Pancreas (tissue), 10 donors: ENCODE data around the gene SSR1. TPM values are rescaled to one million over a fixed set of nuclear protein-coding genes. Genes with fewer than 3 reads are reported as not detected.

Source experiments
- ATAC-seq, 4 donors: fragments of 200-7000 bp; cut with Tn5 transposase; one replicate each; pipeline versions ENCODE4 v1.8.0 to v1.9.1; 2020; ENCODE audit warnings: mild to moderate bottlenecking in 4 of 4, moderate library complexity in 4 of 4
- DNase-seq, 6 donors: peaks; one replicate each; pipeline ENCODE4 v3.0.0-alpha.2; 2020
- FAIRE-seq: peaks from 2 replicates; lab custom pipeline; 2012; peaks lifted over from hg19 to GRCh38; lab: Jason Lieb, UNC
- H3K27ac ChIP-seq, 4 donors: fragments of 200-600 bp; sonication (generic); 1 replicate in 3 of 4; 2 replicates in 1 of 4; pipeline versions ENCODE4 v1.5.0 to v1.8.0; 2020
- H3K27me3 ChIP-seq, 4 donors: fragments of 200-600 bp; one replicate each; pipeline ENCODE4 v1.8.0; 2021
- H3K36me3 ChIP-seq, 3 donors: fragments of 200-600 bp; sonication (generic) in 1 of 3; one replicate each; pipeline versions ENCODE4 v1.5.0 to v1.8.0; 2020 to 2021
- H3K4me1 ChIP-seq, 3 donors: fragments of 200-600 bp; one replicate each; pipeline ENCODE4 v1.8.0; 2021
- H3K4me3 ChIP-seq, 4 donors: fragments of 200-600 bp; sonication (generic) in 2 of 4; one replicate each; pipeline versions ENCODE4 v1.5.0 to v1.8.0; 2020 to 2021
- H3K9me3 ChIP-seq, 4 donors: fragments of 200-600 bp; one replicate each; pipeline ENCODE4 v1.8.0; 2021
- CTCF ChIP-seq, 4 donors: fragments of 200-600 bp; sonication (generic) in 3 of 4; IDR thresholded peaks; one replicate each; pipeline versions ENCODE4 v1.5.0 to v1.8.0; 2021; ENCODE audit warnings: antibody characterized with exemption in 4 of 4
- WGBS, 2 donors: extraction: QIAGEN DNeasy Blood & Tissue Kit; methylation state at CpG; one replicate each; pipeline ENCODE4 v1.1.7; 2013; 5-methylcytosine and 5-hydroxymethylcytosine counted together
- intact Hi-C, 3 donors: fragments of 100-400 bp; cut with DNase I; formaldehyde crosslinking; loops; one replicate each; pipeline versions ENCODE4 v1.11.1 to v1.14.2; 2022
- polyA plus RNA-seq, 2 donors: library from polyadenylated mRNA; stranded (reverse); fragments of 200-250 nt; gene quantifications; one replicate each; pipeline ENCODE4 v1.2.3, GENCODE V29; 2013
- total RNA-seq, 6 donors: library from RNA; stranded (reverse); fragmentation: NEBNext Ultra II Directional in 4 of 6; extraction: Animal tissue kit (Norgen Biotek cat#: 25700) in 4 of 6; gene quantifications; one replicate each; pipeline versions ENCODE4 v1.2.1 to v1.2.4, GENCODE V29; 2021 to 2023
- donor health status: healthy with polysubstance abuse.
- donor health status: DM: no; HTN: no; CAD: no; lungs with moderate emphysema.
- donor health status: DM: no; HTN: no; CAD: no.
- donor health status: control.
- donor health status: control.
- donor health status: Bipolar disorder and iron deficiency.
- donor health status: DM: yes; HTN: yes; CAD: no.
- donor health status: DM: no; HTN: no; CAD: no.
- donor health status: DM: no; HTN: no; CAD: no.
- donor health status: DM: yes; HTN: yes; CAD: no.

Gene SSR1
- total and polyA plus RNA-seq, 8 donors: 11.5 to 138 (median 79.6) TPM

- 97% methylated on average over 39 of the region's 39 CpGs for WGBS, 2 donors
- Histone ChIP-seq H3K9me3 (no peaks in the 10 kb centered on the region), H3K4me1 (peaks cover 9 to 11% (median 9%) of the 10 kb centered on the region in 3 donors), H3K4me3 (no peak overlapping the region), H3K27me3 (no peaks in the 10 kb centered on the region), H3K27ac (no peak overlapping the region), H3K36me3 (peaks cover 3 to 53% (median 31%) of the 10 kb centered on the region in 3 donors)
- DNase-seq (no peak), ATAC-seq (no peak), FAIRE-seq (no peak)
- intact Hi-C loops: no loop called here
- TF ChIP-seq CTCF (IDR thresholded peaks at IDR 0.05): no peak
These were observed 82.7 kb downstream of the SSR1 start for GRCh38 chr6:7230327-7230691.

GRCh38 chr6:7229376-7230326 lies 83.3 kb downstream of the SSR1 start:
- intact Hi-C loops: no loop called here
- ATAC-seq (peak in 1 of 4 donors; percentile 9), FAIRE-seq (no peak), DNase-seq (peak in 1 of 6 donors; percentile 74)
- peaks cover 3 to 53% (median 31%) of the 10 kb centered on the region in 3 donors for H3K36me3 ChIP-seq
- peaks cover 2 to 4% (median 2%) of the 10 kb centered on the region in 3 donors for H3K4me1 ChIP-seq
- 94 to 95% methylated on average over 59 to 62 of the region's 62 CpGs for WGBS, 2 donors
- no peaks in the 10 kb centered on the region for H3K9me3 ChIP-seq
- TF ChIP-seq CTCF (IDR thresholded peaks at IDR 0.05): no peak
- no peaks in the 10 kb centered on the region for H3K27me3 ChIP-seq
- no peak overlapping the region for H3K4me3 ChIP-seq
- H3K27ac ChIP-seq: no peak overlapping the region

GRCh38 chr6:7228662-7229375 lies 84.2 kb downstream of the SSR1 start:
- peak in 1 of 6 donors; percentile 74 for DNase-seq
- no peak for ATAC-seq
- H3K27me3 ChIP-seq: no peaks in the 10 kb centered on the region
- H3K9me3 ChIP-seq: no peaks in the 10 kb centered on the region
- no peak for TF ChIP-seq CTCF (IDR thresholded peaks at IDR 0.05)
- peaks cover 3 to 53% (median 31%) of the 10 kb centered on the region in 3 donors for H3K36me3 ChIP-seq
- 92 to 94% methylated on average over 21 of the region's 21 CpGs for WGBS, 2 donors
- no peak overlapping the region for H3K27ac ChIP-seq
- FAIRE-seq: no peak
- intact Hi-C loops: no loop called here
- H3K4me1 ChIP-seq: peaks cover 0 to 6% (median 4%) of the 10 kb centered on the region in 3 donors
- H3K4me3 ChIP-seq: no peak overlapping the region

GRCh38 chr6:7224731-7225130 lies 88.3 kb downstream of the SSR1 start:
- no peaks in the 10 kb centered on the region for H3K27me3 ChIP-seq
- peaks cover 0 to 26% (median 14%) of the 10 kb centered on the region in 3 donors for H3K36me3 ChIP-seq
- DNase-seq (no peak), ATAC-seq (peak in 2 of 4 donors; percentile 15 to 29), FAIRE-seq (no peak)
- H3K4me1 ChIP-seq: peaks cover 24 to 33% (median 30%) of the 10 kb centered on the region in 3 donors
- intact Hi-C loops: no loop called here
- WGBS, 2 donors: 48 to 57% methylated on average over 9 of the region's 9 CpGs
- TF ChIP-seq CTCF (IDR thresholded peaks at IDR 0.05): no peak
- peak overlapping the region in 3 of 4 donors; percentile 3 to 56 (median 24) for H3K27ac ChIP-seq
- no peaks in the 10 kb centered on the region for H3K9me3 ChIP-seq
- no peak overlapping the region for H3K4me3 ChIP-seq
